NK-92 (cell line): ENCODE data around the gene RNF123.

Experiments
- DNase-seq: peaks from one replicate; lab custom pipeline; 2025; ENCODE audit not compliant: unreplicated experiment; lab: John Stamatoyannopoulos, UW

Gene RNF123

DNA sequence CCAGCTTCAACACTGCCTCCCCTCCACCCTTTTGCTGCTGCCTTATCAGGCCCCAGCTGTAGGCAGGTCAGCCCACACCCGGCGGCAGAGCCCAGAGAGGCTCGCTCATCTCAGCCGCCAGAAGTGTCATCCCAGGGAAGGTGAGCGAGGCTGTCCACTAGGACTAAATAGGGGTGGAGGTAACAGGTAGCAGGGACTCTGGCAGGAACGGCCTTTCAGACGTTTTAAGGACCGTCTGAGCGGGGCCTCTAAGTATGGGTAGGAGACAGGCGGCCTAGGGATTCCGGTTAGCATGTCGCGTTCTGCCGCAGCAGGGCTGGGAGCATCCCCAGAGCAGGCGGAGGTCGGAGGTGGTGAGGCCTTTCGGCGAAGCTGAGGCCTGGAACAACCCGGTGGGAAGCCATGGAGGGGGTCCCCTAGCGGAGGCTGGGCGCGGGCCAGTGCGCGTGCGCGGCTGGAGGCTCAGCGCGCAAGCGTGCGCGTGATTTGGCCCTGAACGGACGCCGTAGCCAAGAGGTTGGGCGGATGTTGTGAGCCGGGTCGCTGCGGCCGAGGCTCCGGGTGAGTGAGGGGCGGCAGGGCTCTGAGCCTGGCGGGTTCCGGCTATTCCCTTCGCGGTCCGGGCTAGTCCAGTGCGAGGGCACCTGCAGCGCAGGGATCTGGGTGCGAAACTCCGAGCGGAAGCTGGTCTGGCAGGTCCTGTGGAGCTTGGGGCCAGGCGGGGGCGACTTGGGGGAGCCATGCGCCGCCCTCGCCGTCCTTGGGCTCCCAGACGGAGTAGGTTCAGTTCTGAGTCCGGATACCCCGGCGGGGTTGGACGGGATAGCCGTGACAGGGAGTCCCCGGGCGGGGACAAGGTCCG, at the start of gene RNF123, which contains the start of gene MST1:
TSS of gene RNF123 (plus strand) at position 512 of the 862 bp plus-strand sequence. CDS start 1,609 bp downstream, outside the sequence.
TSS of gene MST1 (minus strand) at position 429 of the 862 bp plus-strand sequence. CDS start 783 bp downstream, outside the sequence.
- no peak for DNase-seq

- no peak for DNase-seq
These were observed 48.1 kb upstream of the RNF123 start for GRCh38 chr3:49641292-49641691.

GRCh38 chr3:49641921-49642707, 47.2 kb upstream of the RNF123 start:
- no peak for DNase-seq

DNA sequence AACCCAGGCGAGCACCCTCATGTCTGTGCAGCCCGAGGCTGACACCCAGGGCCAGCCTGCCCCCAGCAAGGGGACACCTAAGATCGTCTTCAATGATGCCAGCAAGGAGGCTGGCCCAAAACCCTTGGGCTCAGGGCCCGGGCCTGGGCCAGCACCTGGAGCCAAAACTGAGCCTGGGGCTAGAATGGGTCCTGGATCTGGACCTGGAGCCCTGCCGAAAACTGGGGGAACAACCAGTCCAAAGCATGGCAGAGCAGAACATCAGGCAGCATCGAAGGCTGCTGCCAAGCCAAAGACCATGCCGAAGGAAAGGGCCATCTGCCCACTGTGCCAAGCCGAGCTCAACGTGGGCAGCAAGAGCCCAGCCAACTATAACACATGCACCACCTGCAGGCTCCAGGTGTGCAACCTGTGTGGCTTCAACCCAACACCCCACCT, 46.6 kb upstream of the RNF123 start:
- DNase-seq = no peak

DNA sequence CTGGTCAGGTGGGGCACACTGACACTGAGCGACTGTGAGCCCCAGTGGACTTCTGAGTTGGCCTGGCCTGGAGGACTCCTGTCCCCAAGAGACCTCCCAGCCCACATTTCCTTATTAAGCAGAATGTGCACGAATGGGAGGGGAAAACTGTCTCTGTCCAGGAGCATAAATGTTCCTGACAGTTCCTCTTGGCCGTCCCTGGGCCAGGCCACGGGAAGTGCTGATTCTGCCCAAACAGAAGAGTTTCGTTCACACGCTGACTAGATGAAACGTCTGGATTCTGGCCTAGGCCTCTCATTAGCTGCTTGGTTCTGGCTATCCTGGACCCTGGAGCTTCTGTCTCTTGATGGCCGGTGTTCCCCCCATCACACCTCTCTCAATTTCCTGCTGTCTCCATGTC, 44.7 kb upstream of the RNF123 start:
- no peak for DNase-seq

DNA sequence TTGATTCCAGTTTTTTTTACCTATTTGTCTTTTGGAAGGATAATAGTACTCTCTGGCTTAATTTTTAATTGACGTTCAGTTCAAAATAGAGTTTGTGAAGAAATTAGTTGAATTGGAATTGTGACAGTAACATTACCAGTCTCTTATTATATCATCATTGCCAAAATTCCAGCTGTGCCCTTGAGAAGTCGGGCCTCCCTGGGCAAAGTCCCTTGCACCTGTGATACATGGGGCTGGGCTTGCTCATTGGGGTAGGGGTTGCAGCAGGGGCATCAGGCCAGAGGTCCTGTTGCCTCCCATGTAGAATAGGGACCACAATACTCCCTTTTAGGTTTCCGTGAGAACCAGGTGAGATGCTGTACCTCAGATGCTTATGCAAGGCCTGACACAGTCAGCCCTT, 43.1 kb upstream of the RNF123 start:
- no peak for DNase-seq

GRCh38 chr3:49647741-49648140, 41.6 kb upstream of the RNF123 start:
- no peak for DNase-seq

- DNase-seq = no peak
These were observed 40.9 kb upstream of the RNF123 start for GRCh38 chr3:49648354-49649019.

DNA sequence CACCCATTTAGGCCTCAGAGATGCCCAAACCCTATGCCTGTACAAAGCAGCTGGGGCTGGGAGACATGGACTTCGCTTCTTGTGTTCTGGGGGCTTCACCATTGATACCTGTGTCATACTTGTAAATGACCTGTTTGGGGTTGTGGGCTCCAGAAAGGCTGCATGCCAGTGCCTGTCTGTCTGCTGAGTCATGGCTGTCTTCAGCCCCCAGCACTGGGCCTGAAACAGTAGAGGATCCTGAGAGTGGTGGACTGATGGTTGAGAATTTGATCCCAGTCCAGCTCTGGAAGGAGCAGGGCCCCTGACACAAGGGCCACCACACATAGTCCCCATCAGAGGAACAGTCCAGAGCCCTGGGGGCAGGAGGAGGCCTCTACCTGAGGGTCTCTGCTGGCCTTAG, 39.8 kb upstream of the RNF123 start:
- no peak for DNase-seq

- no peak for DNase-seq
These were observed 39.2 kb upstream of the RNF123 start for GRCh38 chr3:49650177-49650576.

DNA sequence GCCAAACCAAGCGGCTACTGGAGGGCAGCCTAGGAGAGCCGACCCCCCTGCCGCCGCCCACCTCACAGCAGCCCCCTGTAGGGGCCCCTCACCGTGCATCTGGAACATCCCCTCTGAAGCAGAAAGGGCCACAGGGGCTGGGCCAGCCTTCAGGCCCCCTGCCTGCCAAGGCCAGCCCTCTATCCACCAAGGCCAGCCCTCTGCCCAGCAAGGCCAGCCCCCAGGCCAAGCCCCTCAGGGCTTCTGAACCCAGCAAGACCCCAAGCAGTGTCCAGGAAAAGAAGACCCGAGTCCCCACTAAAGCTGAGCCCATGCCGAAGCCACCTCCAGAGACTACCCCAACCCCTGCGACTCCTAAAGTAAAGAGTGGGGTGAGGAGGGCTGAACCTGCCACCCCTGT, 38.7 kb upstream of the RNF123 start:
- no peak for DNase-seq

DNA sequence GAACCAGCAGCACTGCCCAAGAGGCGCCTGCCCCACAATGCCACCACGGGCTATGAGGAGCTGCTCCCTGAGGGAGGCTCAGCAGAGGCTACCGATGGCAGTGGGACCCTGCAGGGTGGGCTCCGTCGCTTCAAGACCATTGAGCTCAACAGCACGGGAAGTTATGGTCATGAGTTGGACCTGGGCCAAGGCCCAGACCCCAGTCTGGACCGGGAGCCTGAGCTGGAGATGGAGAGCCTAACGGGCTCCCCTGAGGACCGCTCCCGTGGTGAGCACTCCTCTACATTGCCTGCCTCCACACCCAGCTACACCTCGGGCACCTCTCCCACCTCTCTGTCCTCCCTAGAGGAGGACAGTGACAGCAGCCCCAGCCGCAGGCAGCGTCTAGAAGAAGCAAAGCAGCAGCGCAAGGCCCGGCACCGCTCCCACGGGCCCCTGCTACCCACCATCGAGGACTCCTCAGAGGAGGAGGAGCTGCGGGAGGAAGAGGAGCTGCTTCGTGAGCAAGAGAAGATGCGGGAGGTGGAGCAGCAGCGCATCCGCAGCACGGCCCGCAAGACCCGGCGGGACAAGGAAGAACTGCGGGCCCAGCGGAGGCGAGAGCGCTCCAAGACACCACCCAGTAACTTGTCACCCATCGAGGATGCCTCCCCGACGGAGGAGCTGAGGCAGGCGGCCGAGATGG, 37.0 kb upstream of the RNF123 start:
- no peak for DNase-seq

- DNase-seq = no peak
These were observed 36.4 kb upstream of the RNF123 start for GRCh38 chr3:49652903-49653415.

DNA sequence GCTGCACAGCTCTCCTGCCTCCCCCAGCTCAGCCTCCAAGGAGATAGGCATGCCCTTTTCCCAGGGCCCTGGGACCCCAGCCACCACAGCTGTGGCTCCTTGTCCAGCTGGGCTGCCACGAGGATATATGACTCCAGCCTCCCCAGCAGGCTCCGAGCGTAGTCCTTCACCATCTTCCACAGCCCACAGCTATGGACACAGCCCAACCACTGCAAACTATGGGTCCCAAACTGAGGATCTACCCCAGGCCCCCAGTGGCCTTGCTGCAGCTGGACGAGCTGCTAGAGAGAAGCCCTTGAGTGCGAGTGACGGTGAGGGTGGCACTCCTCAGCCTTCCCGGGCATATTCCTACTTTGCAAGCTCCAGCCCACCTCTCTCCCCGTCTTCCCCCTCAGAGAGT, 35.7 kb upstream of the RNF123 start:
- DNase-seq = no peak

DNA sequence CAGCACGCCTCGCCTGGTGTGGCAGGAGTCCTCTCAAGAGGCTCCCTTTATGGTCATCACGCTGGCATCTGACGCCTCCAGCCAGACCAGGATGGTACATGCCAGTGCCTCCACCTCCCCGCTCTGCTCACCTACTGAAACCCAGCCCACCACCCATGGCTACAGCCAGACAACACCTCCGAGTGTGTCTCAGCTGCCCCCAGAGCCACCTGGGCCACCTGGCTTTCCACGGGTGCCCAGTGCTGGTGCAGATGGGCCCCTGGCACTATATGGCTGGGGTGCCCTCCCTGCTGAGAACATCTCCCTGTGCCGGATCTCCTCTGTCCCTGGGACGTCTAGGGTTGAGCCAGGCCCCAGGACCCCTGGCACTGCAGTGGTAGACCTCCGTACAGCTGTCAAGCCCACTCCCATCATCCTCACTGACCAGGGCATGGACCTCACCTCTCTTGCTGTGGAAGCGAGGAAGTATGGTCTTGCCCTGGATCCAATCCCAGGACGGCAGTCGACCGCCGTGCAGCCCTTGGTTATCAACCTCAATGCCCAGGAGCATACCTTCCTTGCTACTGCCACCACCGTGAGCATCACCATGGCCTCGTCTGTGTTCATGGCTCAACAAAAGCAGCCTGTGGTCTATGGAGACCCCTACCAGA, 35.1 kb upstream of the RNF123 start:
- no peak for DNase-seq

DNA sequence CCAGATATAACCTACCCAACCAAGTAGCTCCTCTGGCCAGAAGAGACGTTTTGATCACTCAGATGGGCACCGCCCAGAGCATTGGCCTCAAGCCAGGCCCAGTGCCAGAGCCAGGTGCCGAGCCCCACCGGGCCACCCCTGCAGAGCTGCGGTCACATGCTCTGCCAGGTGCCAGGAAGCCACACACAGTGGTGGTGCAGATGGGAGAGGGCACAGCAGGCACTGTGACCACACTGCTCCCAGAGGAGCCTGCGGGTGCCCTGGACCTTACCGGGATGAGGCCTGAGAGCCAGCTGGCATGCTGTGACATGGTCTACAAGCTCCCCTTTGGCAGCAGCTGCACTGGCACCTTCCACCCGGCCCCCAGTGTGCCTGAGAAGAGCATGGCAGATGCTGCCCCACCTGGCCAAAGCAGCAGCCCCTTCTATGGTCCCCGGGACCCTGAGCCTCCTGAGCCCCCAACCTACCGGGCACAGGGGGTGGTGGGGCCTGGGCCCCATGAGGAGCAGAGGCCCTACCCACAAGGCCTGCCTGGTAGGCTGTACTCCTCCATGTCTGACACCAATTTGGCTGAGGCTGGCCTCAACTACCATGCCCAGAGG, 34.3 kb upstream of the RNF123 start:
- DNase-seq = no peak

- no peak for DNase-seq
These were observed 33.5 kb upstream of the RNF123 start for GRCh38 chr3:49655731-49656285.

DNA sequence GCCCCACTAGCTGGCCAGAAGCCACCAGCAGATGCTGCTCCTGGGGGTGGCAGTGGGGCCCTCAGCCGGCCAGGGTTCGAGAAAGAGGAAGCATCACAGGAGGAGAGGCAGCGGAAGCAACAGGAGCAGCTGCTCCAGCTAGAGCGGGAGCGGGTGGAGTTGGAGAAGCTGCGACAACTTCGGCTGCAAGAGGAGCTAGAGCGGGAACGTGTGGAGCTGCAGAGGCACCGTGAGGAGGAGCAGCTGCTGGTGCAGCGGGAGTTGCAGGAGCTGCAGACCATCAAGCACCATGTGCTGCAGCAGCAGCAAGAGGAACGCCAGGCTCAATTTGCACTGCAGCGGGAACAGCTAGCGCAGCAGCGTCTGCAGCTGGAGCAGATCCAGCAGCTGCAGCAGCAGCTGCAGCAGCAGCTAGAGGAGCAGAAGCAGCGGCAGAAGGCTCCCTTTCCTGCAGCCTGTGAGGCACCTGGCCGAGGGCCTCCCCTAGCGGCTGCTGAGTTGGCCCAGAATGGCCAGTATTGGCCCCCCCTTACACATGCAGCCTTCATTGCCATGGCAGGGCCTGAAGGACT, 32.7 kb upstream of the RNF123 start:
- no peak for DNase-seq
